GM15510 (cell line): ENCODE data around the gene TMIE.

ENCODE experiments used
- POLR2A ChIP-seq: IDR thresholded peaks from 3 replicates; pipeline ENCODE4 v1.6.1; 2011; ENCODE audit warnings: borderline replicate concordance; ENCODE audit not compliant: insufficient read length; ENCODE audit errors: extremely low read depth

TMIE gene, protein sequence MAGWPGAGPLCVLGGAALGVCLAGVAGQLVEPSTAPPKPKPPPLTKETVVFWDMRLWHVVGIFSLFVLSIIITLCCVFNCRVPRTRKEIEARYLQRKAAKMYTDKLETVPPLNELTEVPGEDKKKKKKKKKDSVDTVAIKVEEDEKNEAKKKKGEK

DNA sequence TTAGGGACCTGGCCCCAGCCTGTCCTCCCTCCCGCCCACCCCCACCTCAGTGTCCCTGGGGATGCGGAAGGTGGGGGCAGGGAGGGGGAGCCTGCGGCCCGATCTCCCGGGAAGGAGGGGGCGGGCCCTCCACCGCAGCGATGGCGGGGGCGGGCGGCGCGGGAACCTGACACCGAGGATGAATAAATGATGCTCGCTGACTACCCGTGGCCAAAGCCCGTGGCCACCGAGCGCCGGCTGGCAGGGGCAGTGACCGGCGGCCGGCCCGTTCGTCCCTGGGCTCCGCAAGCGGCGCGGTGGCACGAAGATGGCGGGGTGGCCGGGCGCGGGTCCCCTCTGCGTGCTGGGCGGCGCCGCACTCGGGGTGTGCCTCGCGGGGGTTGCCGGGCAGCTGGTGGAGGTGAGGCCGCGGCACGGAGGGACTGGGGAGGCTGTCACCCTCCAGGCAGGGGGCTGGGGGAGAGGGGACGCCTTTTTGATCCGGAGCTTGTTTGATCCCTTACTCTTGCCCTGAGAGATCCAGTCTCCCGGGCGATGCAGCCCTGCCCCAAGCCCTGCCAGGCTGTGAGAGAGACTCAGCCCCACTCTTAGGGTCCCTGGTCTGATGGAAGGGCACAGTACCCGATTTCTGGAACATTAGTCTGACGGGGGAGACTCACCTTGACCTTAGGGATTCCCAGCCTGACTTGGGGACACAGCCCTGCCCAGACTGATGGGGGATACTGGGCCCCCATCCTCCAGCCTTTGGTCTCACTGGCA, at the start of gene TMIE:
Gene TMIE (plus strand): TSS at position 212 of the 759 bp plus-strand sequence. CDS start 96 bp downstream, at position 308.
- TF ChIP-seq POLR2A, result no peak

DNA sequence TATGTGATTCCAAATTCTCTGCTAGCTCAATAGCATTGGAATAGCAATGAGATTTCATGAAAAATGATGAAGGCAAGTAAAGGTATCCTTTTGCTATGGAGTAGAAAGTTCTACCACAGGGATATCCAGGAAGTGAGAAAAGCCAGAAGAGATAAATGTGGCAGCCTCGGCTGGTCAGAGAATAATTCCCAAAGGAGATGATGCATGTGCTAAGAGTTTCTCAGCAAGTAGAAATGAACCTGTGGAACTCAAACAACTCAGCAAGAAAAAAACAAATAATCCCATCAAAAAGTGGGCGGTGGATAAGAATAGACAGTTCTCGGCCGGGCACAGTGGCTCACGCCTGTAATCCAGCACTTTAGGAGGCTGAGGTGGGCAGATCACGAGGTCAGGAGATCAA, 45.9 kb upstream of the TMIE start:
- TF ChIP-seq POLR2A, result no peak

DNA sequence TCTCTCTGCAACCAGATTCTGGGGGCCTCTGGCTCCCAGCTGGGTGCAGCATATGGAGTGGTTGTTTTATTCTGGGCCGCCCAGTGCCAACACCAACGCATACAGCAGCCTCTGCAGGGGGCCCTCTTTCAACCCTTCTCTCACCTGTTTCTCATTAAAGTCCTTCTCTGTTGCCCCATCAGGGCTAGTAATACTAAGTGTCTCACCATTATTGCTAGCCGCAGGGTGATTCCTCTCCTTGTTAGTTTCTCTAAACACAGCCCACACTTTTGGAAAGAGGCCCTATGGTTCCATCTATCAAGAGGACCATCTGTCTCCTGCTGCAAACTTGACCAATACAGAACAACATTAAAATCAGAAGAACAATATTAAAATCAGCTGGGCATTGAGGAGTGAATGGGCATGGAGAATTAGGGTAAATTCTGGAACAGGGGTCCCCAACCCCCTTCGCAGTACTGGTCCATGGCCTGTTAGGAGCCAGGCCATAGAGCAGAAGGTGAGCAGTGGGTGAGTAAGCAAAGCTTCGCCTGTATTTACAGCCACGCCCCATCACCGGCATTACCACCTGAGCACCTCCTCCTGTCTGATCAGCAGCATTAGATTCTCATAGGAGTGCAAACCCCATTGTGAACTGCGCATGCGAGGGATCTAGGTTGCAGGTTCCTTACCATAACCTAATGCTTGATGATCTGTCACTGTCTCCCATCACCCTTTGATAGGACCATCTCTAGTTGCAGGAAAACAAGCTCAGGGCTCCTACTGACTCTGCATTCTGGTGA, 44.2 kb upstream of the TMIE start:
- no peak for TF ChIP-seq POLR2A

DNA sequence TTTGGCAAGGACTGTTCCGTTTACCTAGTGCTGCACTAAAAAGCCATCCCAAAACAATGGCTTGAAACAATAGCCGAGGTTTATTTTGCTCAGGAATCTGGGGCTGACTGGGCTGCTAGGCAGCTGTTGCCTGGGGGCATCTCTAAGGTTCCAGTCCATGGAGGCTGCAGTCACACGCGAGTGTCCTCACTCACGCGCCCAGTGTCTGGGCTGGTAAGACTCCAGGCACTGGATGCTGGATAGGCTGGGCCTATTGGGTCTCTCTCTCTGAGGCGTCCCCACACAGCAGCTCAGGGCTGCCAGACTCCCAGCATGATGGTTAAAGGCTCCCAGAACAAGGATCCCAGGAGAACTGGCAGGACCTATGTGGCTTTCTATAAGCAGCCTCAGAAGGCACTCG, 41.9 kb upstream of the TMIE start:
- no peak for TF ChIP-seq POLR2A

DNA sequence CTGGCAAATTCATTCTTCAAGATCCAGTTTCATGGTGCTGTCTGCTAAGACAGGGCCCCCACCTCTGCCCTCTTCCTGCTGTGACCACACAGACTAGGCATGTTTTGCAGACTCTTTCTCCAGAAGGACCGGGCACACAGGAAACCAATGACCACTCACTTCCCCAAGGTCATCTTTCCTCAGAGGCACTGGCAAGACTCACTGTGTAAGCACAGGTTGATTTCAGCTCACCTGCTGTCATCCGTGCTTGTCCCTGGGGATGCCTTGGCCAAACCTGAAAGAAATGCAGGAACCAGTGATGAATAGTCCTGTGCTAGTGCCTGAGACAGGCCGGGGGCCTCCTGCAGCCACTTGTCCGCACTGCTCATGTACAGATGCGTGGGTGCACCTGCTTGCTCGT, 41.2 kb upstream of the TMIE start:
- TF ChIP-seq POLR2A, result no peak

DNA sequence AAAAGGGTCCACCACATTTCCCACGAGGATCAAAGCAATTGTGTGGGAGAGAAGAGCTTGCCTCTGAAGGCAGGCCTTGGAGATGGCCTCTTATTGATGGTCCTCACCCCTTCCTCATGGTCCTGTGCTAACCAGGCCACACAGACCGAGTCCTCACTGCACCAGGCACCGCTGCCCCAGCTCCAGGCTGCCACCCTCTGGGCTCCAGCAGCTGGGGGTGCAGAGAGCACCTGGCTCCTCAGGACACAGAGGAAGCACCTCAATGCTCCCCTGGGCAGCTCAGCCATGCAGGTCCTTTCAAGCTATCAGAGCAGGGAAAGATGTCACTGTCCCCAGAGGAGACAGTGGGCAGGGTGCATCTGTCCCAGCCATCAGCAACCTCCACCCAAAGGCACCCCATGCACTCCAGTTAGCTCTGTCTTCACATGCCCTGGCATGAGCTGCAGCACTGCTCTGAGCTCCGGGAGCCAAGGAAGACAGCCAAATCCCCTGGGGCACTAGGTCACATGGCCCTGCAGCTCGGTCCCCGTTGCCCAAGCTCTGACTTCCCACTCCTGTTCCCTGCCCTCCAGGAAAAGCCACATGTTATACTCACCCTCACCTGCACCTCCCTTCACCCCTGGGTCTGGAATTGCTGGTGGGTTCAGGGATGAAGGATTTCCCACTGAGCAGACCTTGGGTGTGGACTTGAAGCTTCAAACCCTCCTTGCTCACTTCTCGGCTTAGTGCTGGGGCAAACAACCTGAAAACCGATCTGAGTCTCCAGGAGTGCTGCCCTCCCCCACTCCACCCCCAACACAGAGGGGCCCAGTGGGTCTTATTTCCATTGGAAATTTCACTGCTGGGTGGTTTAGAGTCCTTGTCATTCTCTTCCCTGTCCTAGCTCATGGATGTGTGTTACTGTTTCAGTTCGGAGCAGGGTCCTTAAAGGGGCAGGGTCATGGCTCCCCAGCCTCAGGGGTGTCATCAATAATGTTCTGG, 40.4 kb upstream of the TMIE start:
- TF ChIP-seq POLR2A, result no peak

DNA sequence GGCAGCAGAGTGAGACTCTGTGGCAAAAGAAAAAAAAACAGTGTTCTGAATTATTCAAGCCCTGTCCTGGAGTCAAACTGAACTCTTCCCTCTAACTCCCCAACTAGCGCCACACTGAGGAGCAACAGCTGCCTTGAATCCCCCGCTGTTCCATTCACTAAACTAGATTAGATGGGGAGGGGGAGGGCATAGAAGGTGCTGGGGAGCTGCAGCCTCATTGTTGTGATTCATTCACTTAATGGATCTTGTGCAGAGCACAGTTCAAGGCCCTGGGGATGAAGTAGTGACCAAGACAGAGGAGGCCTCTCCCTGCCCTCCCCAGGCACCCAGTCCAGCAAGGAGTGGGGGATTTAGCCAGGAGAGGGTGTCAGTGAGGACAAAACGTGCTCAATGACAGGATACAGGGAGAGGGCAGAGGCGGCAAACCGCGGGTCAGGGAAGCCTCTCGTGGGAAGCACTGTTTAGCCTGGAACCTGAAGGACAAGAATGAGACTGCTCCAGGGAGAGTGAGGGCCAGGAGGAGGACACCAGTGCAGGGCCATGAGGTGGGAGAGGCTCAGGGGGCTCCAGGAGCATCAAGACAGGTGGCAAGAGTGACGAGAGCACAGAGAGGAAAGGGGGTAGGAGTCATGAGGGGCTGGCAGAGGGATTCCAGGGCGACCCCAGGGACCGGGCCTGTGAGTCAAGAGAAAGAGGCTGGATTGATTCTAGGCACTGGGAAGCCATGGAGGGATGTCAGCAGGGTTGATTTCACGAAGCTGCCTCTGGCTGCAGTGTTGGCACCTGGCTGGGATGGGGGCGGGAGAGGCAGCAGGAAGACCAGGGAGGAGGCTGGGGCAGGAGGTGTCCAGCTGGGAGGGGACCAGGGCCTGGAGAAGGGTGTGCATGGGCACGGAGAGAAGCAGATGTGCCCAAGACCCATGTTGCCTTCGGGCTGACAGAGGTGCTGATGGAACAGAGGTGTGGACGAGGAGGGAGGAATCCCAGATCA, 39.1 kb upstream of the TMIE start:
- TF ChIP-seq POLR2A, result no peak

DNA sequence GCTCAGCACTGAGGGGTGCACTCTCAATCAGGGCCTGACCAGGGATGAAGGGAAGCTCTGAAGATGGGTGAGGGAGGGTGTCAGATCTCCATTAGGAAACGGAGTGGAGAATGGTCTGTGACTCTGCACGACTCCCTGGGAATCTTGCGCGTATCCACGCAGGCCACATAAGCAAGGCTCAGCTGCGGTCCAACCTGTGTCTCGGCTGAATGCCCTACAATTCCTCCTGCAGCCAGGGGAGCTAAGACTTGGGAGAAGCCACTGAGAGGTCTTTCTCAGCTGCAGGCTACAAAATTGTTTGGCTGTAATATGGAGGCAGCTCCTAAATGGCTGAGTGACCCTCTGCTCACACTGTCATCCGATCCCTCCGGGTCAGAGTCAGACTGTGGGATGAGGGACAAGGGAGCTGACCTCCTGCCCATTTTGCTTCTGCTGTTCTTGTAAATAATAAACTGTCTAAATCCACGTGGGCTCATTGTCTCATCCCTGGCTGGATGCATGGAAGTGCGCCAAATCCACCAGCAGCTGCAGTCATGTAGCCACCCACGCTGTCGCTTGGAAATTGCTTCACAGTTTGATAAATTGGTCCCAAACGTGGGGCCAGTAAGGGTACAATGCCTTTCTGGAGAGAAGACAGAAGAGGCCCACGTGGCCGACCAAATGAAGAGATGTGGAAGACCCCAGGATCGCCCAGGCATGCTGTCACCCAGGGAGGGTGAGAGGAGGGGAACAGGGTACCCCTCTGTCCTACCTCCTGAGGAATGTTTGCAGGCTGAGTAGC, 38.2 kb upstream of the TMIE start:
- no peak for TF ChIP-seq POLR2A

DNA sequence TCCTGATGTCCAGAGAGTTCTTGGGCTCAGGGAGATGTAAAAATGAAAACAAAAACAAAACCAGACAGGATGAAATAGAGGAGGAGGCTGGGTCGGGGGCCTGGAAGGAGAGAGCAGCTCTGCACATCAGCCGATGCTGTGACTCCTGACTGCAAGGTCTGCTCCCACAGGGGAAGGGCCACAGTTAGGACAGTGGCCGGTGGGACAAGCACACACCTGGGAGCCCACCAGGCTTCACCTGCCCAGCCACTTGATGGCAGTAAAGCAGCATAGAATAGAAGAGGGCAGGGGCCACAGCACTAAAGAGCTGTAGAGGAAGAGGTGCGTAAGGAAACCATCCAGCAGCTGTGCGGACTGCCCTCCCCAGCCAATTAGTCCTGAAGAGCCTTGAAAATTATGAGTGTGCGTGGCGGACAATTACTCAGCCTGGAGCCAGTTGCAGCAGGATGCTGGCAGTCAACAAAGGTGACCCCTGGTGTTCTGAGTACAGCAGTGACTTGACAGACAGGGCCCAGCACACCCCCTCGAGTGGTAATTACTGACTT, 37.5 kb upstream of the TMIE start:
- no peak for TF ChIP-seq POLR2A

DNA sequence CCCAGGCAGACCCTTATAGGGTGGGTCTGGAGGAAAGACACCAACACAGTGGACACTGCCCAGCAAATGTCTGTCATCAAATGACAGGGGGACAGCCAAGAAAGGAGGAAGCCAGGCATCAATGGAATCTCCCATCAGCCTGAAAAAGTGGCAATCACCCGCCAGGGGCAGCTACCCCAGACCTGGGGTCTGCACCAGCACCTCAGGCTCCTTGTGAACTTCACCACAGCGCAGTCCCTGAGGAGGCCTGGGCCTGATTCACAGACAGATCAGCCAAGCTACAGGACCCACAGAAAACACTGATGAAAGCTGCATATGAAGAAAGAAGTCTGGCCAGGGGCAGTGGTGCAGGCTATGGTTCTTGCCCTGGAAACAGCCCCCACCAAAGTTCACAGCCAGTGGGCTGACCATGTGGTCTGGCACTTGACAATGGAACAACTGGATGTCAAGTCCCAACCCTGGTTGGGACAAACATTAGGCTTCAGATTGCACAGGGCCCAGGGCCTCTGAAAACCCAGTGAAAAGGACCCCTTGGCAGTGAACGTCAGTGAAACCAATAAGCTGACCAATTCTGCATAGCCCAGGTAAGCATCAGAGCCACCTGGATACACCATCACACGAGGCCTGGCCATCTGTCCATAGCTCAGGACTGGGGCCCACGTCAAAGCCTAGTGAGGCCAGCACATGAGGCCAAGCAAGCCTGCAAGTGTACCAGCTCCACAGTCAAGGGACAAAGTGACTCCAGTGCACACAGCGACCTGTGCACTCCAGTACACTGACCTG, 36.8 kb upstream of the TMIE start:
- TF ChIP-seq POLR2A, result no peak

DNA sequence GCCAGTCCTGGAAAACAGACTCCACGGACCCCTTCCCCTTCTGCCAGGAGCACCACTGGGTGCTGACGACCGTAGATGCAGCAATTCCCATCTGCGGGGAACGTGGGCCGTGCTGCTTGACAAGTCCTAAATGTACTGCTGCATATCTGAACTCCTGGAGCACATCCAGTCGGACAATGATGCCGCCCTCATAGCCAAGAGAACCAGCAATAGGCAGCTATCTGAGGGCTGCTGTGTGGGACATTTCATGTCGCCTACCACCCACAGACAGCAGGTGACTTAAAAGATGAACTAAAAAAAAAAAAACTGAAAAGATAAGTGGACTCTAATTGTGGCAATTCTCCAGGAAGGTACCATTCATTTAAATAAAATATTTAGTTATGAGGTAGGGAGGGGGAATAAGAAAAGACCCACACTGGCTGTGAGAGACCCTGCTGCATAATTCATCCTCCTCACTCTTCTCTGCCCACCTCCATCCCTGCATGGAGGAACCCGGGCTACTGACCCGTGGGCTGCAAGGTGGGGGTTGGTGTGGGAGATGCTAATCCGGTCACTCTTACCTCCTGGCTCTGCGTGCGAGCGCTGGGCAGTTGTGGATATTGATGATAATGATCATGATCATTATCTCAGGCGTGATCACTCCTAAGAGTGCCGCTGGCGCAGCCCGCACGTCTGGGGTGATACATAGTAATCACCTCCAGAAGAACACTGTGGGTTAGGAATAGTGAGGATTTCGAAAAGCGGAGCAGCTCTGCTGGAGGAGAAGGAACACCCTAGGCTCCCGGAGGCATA, 36.0 kb upstream of the TMIE start:
- no peak for TF ChIP-seq POLR2A
